ENCODE data around the gene MAEA.
"Not testable (repeated sequence)": the region's sequence is repeated elsewhere in the genome, so short reads cannot be mapped to it uniquely, and the experiment has no call there.

The MAEA gene

GRCh38 chr4:1285151-1285789 is 4.4 kb upstream of the MAEA start:
- DNase-seq: no peak

- DNase-seq: peak; percentile 13 to 18
These were observed 3.7 kb upstream of the MAEA start for GRCh38 chr4:1285790-1286553.

GRCh38 chr4:1288786-1289185 is 905 bp upstream of the MAEA start:
- DNase-seq: no peak

GRCh38 chr4:1290165-1290977 is 680 bp downstream of the MAEA start:
- no peak for DNase-seq

GRCh38 chr4:1291091-1291490 is 1.4 kb downstream of the MAEA start:
- no peak for DNase-seq

- DNase-seq: no peak
These were observed 2.5 kb downstream of the MAEA start for GRCh38 chr4:1291996-1292702.

- DNase-seq: not testable (repeated sequence)
These were observed 3.0 kb downstream of the MAEA start for GRCh38 chr4:1292703-1293011.

GRCh38 chr4:1293531-1293941 is 3.8 kb downstream of the MAEA start:
- DNase-seq: no peak

- DNase-seq: no peak
These were observed 4.3 kb downstream of the MAEA start for GRCh38 chr4:1293991-1294390.

GRCh38 chr4:1294424-1294823 is 4.7 kb downstream of the MAEA start:
- no peak for DNase-seq

GRCh38 chr4:1294891-1295290 is 5.2 kb downstream of the MAEA start:
- DNase-seq: no peak

GRCh38 chr4:1295405-1296055 is 5.8 kb downstream of the MAEA start:
- DNase-seq: no peak

GRCh38 chr4:1296324-1297022 is 6.8 kb downstream of the MAEA start:
- DNase-seq: no peak

- no peak for DNase-seq
These were observed 7.3 kb downstream of the MAEA start for GRCh38 chr4:1297023-1297395.

GRCh38 chr4:1297456-1298325 is 8.0 kb downstream of the MAEA start:
- no peak for DNase-seq

GRCh38 chr4:1298461-1298860 is 8.8 kb downstream of the MAEA start:
- DNase-seq: no peak

- no peak for DNase-seq
These were observed 9.7 kb downstream of the MAEA start for GRCh38 chr4:1299301-1299860.

- DNase-seq: no peak
These were observed 11.1 kb downstream of the MAEA start for GRCh38 chr4:1300466-1301455.

- no peak for DNase-seq
These were observed 12.5 kb downstream of the MAEA start for GRCh38 chr4:1302159-1302558.
